ENCODE data around the gene OXCT2.
"Not testable (repeated sequence)": the region's sequence is repeated elsewhere in the genome, so short reads cannot be mapped to it uniquely, and the experiment has no call there.

OXCT2 gene

DNA sequence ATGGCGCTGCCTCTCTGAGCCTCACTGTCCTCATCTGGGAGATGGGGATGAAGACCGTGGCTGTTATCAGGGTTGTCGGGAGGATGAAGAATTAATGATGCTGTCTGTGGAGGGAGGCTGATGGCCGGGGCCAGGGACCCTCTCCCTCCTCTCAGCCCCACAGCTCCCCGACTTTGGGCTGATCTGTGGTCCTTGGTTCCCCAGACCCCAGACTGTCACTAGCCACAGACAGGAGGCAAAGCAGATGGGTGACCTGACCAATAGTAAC is 15.9 kb upstream of the OXCT2 start:
- not testable (repeated sequence) for DNase-seq

DNA sequence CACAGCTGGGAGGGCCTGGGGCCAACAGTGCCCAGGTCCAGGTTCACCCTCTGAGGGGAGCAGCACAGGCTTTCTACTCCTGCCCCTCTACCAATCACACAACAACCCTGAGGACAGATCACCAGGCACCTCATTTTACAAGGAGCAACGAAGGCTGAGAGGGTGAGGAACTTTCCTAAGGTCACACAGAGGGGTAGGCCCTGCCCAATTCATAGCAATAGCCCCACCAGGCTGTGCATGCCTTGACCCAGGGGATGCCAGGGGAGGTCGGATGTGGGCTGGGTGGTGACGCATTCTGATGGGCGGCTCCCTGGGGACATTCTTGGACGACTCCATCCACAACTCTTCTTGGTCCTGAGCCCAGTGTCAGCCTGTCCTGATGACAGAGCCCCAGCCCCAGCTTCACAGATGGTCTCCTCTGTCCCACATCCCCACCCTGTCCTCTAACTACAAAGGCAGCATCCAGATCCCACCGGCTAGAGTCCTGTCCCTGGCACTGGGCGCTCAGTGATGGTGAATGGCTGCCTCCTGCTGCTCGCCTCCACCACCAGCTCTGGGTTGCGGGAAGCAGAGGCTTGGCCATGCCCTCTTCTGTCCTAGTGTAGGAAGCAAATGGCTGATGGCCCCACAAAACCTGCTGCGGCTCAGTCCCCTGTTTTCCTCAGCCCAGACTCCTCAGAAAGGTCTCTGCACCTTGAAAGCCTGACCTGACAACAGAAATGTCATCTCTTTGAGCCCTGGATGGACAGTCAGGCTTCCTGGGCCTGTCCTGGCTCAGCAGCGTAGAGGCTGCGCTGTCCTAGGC is 15.4 kb upstream of the OXCT2 start:
- DNase-seq: not testable (repeated sequence)

DNA sequence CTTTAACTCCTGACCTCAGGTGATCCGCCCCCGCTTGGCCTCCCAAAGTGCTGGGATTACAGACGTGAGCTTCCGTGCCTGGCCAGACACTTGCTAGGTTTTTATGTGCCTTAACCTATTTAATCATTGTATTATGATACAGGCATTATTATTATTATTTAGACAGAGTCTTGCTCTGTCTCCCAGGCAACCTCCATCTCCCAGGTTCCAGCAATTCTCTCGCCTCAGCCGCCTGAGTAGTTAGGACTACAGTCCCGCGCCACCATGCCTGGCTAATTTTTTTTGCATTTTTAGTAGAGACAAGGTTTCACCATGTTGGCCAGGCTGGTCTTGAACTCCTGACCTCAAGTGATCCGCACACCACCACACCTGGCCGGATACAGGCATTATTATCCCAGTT is 11.5 kb upstream of the OXCT2 start:
- DNase-seq: not testable (repeated sequence)

DNA sequence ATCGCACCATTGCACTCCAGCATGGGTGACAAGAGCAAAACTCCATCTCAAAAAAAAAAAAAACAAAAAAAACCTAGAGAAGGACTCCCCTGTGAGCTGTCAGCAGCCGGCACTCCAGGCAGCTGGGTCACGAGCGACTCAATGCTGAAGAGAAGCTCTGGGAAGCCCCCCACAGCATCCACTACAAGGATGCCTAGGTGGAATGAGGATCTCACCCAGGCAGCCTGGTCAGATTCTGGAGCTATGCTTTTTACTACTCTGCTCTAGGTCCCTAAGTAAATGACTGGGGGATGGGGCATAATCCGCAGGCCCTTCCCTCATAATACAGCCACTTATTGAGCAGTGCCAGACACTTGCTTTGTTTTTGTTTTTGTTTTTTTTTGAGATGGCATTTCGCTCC is 11.0 kb upstream of the OXCT2 start:
- DNase-seq: no peak

DNA sequence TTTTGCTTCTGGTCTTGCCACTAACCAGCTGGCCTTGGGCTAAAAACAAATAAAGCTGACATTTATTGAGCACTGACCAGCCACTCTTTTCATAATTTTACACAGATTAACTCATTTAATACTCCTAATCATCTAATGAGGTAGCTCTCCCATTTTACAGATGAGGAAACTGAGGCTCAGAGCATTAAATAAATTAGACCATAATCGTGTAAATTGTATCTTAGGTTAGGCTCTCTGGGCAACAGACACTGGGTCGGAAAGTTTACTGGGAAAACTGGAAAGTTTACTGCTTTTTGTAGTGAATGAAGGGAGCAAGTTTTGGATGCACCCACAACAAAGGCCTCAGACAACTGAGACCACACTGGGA is 10.2 kb upstream of the OXCT2 start:
- no peak for DNase-seq

DNA sequence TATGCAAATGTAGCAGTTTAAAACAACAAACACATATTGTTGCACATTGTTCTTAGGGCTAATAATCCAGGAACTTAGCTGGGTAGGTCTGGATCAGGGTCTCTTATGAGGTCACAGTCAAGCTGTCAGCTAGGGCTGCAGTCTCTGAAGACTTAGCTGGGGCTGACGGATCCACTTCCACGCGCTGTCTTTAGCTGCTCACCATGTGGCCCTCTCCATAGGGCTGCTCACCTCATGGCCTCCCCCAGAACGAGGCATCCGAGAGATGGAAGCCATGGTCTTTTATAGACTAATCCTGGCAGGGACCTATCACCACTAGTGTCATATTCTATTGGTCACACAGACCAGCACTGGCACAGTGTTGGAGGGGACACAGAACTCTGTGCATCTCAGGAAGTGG is 8.7 kb upstream of the OXCT2 start:
- DNase-seq: no peak

DNA sequence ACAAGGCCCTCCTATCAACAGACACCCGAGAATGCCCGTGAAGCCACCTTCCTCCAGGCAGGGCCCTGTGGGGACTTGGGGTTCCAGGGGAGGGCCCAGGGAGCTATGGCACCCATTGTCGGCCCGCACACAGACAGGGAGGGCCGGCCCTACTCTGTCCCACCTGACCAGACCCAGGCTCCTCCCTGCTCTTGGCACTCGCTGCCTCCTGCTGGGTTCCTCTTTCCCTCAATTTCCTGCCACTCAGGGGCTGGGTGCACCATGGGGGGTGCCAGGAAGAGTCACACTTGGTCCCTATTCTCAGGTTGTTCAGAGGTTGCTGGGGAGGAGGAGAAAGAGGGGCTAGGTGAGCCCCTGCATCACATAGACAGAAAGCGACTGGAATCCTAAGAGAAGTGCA is 8.0 kb upstream of the OXCT2 start:
- DNase-seq: no peak

DNA sequence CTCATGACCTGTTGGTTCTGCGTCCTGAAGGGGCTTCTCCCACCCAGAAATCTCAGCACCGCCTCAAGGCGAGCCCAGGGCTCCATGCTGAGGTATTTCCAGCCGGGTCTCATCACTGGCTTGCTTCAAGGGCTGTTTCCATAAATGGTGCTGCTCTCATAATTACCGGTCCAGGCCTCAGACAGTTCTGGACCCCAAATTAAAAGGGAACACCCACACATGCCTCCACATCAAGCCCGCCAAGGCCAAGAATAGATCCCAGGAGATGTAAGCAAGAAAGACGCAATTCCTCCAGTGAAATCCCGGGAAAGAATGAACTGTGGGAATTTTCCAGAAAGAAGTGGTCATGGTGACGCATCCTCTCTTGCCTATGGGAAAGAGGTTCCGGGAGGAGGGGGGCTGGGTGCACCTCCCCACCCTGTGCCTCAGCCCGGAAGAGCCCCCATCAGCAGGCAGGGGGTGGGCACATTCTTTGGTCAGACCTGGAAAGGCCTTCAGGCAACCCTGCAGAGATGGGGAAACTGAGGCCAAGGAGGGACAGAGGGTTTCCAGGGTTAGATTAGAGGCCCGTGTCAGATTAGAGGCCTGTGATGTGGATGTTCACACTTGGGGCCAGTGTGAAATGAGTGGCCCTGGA is 7.4 kb upstream of the OXCT2 start:
- not testable (repeated sequence) for DNase-seq

DNA sequence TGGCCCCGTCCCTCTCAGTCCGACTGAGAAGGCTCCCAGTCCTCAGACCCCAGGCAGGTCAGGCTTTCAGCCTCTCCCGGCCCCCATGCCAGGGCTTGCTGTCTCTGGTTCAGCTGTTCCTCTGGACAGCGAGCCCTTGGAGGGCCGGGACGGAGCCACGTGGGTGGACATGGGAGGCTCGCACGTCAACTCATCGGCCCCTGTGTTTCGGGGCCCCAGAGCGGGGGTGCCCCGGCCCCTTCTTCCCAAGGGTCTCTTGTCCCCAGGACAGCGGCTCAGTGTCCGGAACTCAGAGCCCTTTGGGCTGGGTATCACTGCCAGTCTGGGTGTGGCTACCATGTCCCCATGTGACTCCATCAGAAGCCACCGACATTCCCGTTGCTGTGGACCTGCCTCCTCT is 6.7 kb upstream of the OXCT2 start:
- DNase-seq: not testable (repeated sequence)

DNA sequence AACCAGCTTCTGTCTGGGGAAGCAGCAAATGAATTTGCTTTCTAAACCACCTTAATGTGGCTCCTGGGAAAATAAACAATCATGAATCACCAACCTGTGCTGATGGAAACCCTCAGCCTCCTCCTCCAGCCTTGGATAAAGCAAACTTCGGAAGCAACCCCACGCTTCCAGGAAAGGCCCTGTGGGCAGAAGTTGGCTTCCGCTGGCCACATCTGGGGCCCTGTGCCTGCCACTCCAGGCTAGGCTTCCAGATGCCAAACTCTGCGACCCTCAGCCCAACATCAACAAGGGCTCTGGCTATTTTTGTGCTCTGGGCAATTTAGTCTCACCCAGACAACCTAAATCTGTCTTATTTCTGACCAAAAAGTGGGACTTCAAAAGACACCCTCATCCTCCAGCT is 6.2 kb upstream of the OXCT2 start:
- no peak for DNase-seq

DNA sequence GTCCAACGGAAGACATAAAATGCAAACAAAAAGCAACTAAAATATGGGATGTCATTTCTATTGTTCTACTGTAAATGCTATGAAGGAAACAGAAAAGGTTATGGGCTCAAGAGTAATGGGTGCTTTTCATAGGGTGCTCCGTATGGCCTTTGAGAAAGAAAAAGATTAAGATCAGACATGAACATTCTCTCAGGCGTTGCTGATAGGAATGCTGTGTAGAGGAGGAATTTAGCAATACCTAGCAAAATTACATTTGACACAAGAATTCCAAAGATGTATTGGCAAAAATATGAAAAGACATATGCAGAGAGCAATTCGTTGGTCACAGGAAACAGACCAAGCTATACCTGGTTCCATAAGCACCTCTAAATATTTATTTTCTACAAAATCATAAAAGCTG is 5.7 kb upstream of the OXCT2 start:
- no peak for DNase-seq

DNA sequence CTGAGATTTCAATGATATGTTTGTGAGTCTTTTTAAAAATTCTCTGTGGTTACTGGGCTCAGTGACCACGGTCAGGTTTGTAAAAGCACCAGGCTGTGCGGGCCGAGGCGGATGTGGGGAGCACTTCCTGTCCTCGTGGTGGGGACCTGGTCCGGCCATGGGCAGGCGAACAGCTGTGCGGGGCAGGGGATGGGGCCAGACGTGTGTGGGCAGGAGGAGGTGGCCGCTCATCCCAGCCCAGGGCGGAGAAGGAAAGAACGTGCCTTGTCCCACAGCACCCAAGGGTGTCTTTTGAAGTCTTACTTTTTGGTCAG is 5.2 kb upstream of the OXCT2 start:
- DNase-seq: no peak

DNA sequence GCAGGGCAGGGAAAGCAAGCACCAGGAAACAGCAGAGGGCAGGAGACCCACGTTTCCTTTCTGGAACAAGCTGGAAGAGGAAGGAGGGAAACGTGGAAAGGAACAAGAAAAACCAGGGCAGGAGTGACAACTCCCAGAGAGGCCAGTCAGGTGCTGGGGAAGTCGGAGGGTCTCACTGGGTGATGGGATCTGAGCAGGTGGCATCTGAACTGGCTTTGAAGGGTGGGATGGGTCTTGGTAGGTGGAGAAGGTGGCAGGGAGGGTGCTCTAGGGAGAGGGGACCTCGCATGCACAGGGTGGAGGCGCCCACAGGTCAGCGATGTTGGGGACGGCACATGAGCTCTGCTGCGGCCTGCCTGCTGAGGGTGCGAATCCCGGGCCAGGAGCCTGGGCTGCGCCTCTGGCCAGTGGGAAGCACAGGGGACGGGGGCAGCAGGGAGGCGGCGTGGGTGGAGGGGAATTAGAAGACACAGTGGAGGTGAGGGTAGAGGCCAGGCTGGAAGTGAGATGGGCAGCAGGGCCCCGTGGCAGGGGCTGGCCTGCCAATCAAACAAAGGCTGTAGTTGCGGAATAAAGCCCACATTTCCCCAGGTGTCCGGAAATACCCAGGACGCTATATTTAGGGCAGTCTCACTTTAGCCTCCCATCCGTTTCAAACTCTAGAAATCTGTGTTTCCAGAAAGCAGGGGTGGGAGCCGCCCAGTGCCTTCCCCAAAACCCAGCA is 4.7 kb upstream of the OXCT2 start:
- not testable (repeated sequence) for DNase-seq

DNA sequence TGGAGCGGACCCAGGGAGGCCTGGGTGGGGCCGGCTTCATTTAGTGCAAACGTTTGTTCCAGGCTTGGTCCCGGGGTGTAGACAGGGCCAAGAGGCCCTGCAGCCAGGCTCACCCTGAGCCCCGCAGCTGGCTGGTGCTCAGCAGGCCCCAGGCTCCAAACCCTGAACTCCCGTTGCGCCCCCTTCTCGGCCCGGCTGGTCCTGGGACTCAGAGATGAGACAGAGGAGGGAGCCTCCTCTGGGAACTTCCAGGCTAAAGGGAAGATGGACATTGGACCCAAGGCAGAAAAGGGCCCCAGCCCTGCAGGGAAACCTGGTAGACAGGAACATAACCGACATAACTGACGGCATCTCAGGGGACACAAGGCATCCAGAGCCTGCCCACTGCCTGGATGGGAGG is 4.0 kb upstream of the OXCT2 start:
- DNase-seq: not testable (repeated sequence)

DNA sequence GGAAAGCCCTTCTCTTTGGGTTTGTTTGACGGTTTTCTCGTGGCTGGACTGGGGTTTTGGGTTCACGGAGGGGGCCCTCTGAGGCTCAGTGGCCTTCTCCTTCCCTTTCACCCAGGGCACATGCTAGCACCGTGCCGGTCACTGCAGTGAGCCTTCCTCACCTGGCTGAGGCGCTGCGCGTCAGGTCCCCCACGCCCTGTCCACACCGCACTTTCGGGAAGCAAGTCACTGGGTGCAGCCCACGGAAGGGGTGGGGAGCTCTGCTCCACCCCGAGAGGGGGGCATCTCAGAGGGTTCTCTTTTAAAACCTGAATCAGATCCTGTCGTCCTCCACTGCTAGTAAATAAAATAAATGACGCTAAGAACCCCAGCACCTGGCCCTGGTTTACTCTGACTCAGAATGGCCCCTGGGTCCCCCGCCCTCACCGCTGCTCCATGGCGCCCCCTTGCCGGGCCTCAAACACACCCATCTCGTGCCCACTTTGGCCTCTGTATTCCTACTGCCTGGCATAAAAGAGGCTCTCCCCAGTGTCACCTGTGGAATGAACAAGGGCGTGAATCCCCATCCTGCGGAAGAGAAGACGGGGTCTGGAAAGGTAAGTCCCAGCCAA is 2.3 kb upstream of the OXCT2 start:
- DNase-seq: not testable (repeated sequence)

DNA sequence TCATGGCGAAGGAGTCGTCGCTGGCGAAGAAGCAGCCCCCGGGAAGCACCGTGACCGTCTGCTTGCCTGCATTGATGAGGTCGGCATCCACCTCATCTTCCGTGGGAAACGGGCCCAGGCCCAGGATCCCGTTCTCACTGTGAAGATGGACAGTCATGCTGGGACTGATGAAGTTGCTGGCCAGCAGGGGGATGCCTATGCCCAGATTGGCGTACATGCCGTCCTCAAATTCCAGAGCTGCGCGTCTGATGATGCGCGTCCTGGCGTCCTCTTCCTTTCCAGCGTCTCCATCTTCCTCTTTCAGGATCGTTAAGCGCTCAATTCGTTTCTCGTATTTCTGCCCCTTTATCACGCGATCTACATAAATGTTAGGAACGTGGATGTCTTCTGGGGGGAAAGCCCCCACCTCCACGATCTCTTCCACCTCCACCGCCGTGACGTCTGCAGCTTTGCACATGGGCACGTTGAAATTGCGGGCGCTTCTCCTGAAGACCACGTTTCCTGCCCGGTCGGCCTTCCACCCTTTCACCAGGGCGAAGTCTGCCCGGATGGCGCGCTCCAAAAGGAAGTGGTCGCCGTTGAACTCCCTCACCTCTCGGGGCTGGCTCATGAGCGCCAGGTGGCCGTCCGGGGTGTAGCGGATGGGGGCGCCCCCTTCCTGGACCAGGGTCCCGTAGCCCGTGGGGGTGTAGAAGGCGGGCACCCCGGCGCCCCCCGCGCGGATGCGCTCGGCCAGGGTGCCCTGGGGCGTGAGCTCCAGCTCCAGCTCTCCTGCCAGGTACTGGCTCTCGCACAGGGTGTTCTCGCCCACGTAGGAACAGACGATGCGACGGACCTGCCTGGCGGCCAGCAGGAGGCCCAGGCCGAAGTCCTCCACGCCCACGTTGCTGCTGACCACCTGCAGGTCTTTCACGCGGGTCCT is 787 bp downstream of the OXCT2 start:
- DNase-seq: not testable (repeated sequence)

DNA sequence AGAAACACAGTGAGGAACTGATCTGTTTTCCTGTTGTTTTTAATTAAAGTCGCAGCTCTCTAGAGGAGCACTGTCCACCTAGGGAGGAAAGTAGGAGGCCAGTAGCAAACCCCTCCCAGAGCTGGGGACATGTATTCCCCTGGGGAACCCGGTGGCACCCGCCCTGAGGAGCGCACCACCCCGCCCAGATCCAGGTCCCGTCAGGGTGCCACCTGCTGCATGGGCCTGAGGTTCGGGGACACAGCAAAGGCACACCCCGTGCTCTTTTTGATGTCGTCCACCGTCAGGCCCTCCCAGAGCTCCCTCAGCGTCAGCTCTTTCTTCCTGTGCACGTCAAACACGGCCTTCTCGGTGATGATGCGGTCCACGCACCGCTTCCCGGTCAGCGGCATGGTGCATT is 1.6 kb downstream of the OXCT2 start:
- DNase-seq: not testable (repeated sequence)

DNA sequence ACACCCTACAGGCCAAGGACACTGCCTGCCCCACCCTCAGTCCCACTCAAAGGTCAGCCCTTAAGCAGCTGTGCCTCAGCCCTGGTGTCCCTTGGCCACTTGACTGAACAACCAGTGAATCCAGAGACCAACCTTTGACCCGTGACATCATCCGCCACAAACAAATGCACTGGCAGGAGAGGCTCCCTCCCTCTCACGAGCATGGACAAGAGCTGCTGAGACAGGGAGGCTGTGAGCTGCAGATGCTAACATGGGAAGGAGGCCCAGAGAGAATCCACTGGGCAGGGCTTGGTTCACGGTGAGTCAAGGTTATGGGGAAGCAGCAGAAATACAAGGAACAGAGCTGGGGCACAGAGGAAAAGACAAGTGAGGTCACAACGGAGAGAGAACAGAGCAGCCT is 4.7 kb downstream of the OXCT2 start:
- not testable (repeated sequence) for DNase-seq

DNA sequence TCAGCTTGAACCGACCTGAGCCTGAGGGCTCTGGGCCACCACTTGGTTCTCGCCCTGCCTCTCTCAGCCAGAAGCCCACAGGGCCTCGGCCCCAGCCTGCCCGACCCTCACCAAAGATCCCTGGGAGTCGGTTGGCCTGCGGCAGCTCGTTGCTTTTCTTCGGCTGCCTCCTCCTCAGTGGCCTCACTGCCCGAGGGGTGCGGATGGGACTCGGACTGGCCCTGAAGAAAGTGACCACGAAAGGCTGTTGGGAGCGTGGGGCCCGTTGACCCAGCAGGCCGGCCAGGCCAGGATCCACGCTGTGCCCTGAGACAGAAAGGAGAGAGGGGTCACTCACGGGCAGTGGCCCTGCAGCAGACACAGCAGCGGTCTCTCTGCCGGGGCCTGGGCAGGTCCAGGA is 6.6 kb downstream of the OXCT2 start:
- DNase-seq: not testable (repeated sequence)

DNA sequence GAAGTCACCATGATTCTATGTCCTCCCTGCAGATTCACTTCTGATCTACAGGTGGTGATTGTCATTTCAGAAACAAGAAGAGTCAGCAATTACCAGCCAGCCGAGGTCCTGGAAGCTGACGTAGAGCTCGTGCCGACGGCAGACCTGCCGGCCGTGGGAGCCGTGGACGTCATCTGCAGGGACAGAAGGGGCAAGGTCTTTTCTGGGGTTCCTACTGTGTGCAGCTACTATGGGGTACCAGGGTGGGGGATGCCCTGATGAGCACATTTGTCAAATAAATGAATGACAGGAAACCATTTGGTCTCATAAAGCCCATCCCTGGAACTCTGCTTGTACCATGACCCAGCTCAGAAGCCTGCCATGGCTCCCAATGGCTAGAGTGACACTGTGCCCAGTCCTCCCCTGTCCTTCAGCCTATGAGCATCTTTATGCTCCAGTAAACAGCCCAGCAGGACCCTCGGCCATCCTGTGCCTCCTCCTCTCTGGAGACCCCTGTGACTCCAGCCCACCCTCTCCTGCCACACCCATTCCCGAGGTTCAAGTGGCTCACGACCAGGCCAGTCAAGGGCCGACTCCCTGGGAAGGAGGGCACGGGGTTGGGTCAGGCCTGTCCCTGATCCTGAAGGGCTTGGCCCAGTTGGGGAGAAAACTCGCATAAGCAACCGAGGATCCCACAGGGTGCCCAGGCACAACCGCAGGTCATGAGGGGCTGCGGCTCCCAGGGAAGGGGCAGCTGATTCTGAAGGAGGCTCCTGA is 7.4 kb downstream of the OXCT2 start:
- DNase-seq: not testable (repeated sequence)

DNA sequence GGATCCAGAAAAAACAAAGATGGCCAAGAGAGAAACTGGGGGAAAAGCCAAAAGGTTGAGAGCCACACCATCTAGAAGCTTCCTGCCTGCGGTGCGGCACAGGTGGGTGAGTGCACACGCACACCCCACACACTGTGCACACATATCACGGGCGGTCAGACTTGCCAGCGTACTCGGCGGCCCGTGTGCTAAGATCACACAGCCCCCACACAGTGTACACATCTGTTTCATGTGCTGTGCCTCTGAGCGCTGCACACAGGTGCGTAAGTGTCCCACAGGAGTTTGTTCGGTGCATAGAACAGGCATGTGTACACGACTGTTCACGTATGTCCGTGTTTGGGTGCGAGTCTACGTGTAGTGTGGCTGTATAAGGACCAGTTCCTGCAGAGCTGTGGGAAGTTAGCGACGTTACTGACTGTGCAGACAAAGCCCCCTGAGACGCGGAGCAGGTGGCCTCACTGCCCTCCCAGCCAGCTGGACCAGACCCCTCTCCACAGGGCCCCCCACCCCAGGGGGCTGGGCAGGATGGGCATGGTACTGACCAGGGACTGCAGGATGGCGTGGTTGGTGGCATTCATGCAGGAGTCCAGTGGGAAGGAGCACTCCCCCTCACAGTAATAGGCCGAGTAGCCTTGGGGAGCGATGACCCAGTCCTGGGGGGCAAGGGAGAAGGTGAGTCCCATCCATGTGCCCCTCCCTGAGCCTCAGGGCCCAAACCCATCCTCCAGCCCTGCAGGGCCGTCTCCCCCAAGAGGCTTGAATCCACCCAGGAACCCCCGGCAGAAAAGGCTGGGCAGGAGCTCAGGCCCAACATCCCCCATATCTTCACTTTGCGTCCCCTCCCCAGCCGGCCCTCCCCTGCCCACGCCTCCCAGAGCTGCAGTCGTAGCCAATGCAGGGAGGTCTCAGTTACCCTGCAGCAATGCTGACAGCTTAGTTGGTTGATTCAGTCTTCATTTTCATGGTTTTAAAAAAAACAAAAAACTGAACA is 8.3 kb downstream of the OXCT2 start:
- no peak for DNase-seq
